Upper lobe of right lung (tissue), 1 donor: ENCODE data around the gene NR2F2. TPM values are rescaled to one million over a fixed set of nuclear protein-coding genes. Genes with fewer than 3 reads are reported as not detected.

Experiments used
- ATAC-seq: fragments of 200-7000 bp; cut with Tn5 transposase; one replicate; pipeline ENCODE4 v1.9.1; 2020; ENCODE audit warnings: mild to moderate bottlenecking, moderate library complexity
- DNase-seq: peaks from one replicate; pipeline ENCODE4 v3.0.0-alpha.2; 2020
- H3K27ac ChIP-seq: fragments of 200-600 bp; one replicate; pipeline ENCODE4 v1.8.0; 2022
- H3K27me3 ChIP-seq: fragments of 200-600 bp; one replicate; pipeline ENCODE4 v1.8.0; 2022; ENCODE audit warnings: mild to moderate bottlenecking
- H3K36me3 ChIP-seq: fragments of 200-600 bp; one replicate; pipeline ENCODE4 v1.8.0; 2022
- H3K4me1 ChIP-seq: fragments of 200-600 bp; one replicate; pipeline ENCODE4 v1.8.0; 2022
- H3K4me3 ChIP-seq: fragments of 200-600 bp; one replicate; pipeline ENCODE4 v1.8.0; 2022; ENCODE audit warnings: mild to moderate bottlenecking
- H3K9me3 ChIP-seq: fragments of 200-600 bp; one replicate; pipeline ENCODE4 v1.8.0; 2022
- intact Hi-C: fragments of 100-400 bp; cut with DNase I; formaldehyde crosslinking; loops from one replicate; pipeline ENCODE4 v1.11.0; 2022
- total RNA-seq: library from RNA; stranded (reverse); fragmentation: NEBNext Ultra II Directional; extraction: Animal tissue kit (Norgen Biotek cat#: 25700); gene quantifications from one replicate; pipeline ENCODE4 v1.2.1, GENCODE V29; 2021
- TF ChIP-seq, protein P1 (sequence below): fragments of 200-600 bp; IDR thresholded peaks from one replicate; pipeline ENCODE4 v1.8.0; 2022; ENCODE audit warnings: antibody characterized with exemption
- donor health status: DM: no; HTN: yes; CAD: no; lungs with severe emphysema.

NR2F2 gene
- total RNA-seq, 1 donor from 2014 or later, result 88.1 TPM

DNA sequence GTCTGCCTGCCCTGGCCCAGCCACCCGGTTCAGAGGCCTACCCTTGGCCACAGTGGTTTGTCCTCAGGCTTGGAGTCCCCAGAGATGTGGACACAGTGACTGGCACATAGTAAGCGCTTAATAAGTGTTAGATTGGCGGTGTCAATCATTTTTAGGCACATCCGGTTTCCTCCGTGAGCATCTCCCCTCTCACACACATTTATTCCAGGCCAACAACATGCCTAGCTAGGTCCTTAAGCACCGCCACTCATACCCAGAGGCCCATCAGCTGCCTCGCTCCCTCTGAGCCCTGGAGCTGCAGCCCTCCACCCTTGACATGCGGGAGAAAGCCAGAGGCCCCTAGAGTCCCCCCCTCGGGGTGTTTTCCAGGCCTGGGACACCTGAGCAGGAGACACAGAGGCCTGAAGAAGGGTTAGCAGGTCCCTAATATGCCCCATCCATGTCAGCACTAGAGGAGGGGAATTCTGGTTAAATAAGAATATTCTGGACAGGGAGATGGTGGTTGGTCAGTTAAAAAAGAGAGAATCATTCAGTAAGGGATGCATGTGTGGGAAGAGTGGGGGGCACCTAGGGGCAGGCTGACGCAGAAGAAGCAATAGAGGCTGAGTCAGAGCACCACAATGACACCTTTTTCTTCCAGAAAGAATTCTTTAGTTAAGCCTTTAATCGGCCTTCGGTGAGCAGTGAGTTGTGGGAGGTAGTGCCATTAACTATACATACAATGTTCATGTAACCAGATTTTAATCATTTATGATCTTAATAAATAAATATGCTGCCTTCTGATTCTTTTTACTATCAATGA is 22.3 kb downstream of the NR2F2 start:
- no peak for ATAC-seq
- Histone ChIP-seq H3K36me3 (no peaks in the 10 kb centered on the region), H3K4me1 (peaks cover 15% of the 10 kb centered on the region), H3K27ac (peak overlapping the region; percentile 84), H3K27me3 (peaks cover 39% of the 10 kb centered on the region), H3K9me3 (no peaks in the 10 kb centered on the region), H3K4me3 (peak overlapping the region; percentile 55)
- TF ChIP-seq, protein P1, sequence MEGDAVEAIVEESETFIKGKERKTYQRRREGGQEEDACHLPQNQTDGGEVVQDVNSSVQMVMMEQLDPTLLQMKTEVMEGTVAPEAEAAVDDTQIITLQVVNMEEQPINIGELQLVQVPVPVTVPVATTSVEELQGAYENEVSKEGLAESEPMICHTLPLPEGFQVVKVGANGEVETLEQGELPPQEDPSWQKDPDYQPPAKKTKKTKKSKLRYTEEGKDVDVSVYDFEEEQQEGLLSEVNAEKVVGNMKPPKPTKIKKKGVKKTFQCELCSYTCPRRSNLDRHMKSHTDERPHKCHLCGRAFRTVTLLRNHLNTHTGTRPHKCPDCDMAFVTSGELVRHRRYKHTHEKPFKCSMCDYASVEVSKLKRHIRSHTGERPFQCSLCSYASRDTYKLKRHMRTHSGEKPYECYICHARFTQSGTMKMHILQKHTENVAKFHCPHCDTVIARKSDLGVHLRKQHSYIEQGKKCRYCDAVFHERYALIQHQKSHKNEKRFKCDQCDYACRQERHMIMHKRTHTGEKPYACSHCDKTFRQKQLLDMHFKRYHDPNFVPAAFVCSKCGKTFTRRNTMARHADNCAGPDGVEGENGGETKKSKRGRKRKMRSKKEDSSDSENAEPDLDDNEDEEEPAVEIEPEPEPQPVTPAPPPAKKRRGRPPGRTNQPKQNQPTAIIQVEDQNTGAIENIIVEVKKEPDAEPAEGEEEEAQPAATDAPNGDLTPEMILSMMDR, result no peak
- intact Hi-C loops, result no loop called here
- no peak for DNase-seq

DNA sequence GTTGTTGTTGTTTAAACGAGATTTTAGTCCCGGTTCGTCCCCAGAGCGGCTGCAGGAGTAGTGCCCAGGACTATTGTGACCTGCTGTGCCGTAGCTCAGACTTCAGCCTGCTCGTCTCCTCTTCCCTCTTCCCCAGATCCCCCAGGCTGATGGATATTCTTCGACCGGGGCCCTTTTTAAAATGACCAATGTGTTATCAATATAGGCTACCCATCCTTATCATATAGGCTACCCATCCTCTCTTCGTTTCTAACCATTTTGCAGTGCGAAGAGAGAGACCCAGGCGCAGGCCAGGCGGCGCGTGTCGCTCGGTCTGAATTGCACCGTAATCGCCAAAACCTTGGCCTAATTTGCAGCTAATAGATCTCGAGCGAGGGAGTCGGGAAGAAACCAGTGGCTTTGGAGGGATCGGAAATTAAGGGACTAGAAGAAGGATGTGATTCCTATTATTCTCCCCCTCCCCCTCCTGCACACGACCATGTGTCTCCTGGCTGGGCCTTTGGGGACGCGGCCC is 23.0 kb downstream of the NR2F2 start:
- Histone ChIP-seq H3K36me3 (no peaks in the 10 kb centered on the region), H3K4me3 (peak overlapping the region; percentile 55), H3K9me3 (no peaks in the 10 kb centered on the region), H3K27ac (peak overlapping the region; percentile 84), H3K27me3 (peaks cover 46% of the 10 kb centered on the region), H3K4me1 (peaks cover 15% of the 10 kb centered on the region)
- intact Hi-C loops, result no loop called here
- ATAC-seq (no peak), DNase-seq (no peak)
- TF ChIP-seq, protein P1, result no peak

DNA sequence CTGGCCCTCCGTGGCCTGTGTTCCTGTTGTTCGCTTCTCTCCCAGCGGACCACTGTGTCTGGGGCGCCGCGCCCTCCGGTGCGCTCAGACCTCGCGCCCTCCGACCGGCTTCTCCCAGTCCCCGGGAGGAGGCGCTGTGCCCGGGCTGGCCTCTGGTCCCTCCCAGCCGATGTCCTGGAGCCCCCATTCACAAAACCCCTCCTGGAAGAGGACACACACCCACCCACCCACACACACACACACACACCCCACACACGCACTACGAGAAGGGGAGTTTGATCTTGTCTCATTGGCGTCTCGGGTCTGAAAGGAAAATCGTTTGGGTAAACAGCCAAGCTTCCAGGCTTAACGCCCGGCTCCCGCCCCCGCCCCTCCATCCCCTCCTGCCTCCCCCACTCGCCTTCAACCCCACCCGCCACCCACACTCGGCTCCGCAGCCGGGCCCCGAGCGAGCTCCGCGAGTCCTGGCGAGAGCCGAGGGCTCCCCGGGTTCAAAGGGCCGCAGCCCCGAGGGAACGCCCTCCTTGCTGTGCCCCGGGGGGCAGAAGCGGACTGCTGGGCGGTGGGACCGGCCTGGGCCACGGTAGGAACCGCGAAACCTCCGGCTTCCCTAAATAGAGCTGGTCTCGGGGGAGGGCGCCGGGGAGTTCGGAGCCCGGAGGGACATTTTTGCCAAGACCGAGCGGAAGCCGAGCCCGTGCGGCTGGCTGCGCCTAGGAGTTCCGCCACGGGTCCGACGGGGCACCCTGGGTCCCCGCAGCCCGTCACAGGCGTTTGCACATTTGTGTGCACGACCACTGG is 23.6 kb downstream of the NR2F2 start:
- peaks cover 15% of the 10 kb centered on the region for H3K4me1 ChIP-seq
- no peak for DNase-seq
- peak overlapping the region; percentile 55 for H3K4me3 ChIP-seq
- no peaks in the 10 kb centered on the region for H3K36me3 ChIP-seq
- H3K27me3 ChIP-seq, result peaks cover 52% of the 10 kb centered on the region
- TF ChIP-seq, protein P1, result peak; percentile 48
- no peaks in the 10 kb centered on the region for H3K9me3 ChIP-seq
- intact Hi-C loops, result no loop called here
- H3K27ac ChIP-seq, result peak overlapping the region; percentile 84
- peak; percentile 36 for ATAC-seq

DNA sequence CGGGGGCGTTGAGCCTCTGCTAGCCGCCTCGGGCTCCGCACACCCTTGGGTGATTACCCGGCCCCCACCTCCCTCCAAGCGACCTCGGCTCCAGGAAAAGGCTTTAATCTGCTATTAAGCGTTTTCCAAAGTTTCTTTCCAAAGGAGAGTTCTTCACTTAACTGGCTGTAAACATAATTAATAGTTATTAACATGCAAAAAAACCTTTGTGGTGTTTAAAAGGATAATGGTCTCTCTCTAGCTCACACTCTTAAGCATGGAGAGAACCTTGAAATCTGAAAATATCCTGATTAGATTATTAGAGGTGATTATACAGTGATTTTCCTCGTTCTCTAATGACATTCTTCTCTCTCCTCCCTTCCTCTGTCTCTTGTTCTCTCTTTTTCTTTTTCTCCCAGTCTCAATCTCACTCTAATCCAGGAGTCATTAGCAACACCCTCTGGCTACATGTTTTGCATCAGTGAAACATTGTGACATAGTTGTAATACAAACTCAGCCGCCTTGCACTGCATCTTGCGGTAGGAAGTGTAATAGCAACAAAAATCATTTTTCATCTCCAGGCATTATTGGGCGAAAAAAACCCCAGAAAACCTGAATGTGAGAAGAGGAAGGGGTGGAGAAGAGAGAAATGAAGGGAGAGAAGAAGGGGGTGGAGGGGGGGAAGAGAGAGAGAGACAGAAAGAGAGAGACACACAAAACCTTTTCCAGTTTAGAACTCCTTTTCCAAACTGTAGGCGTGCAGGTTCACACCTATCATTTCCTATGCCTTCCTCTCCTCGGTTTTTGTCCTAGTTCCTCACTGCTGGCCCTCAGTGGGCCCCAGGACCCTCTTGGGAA is 24.4 kb downstream of the NR2F2 start:
- intact Hi-C loops, result no loop called here
- H3K27me3 ChIP-seq, result peaks cover 60% of the 10 kb centered on the region

More for the DNA sequence above, 24.4 kb downstream of the NR2F2 start:
- Histone ChIP-seq H3K36me3 (no peaks in the 10 kb centered on the region), H3K4me3 (peak overlapping the region; percentile 55), H3K4me1 (peaks cover 18% of the 10 kb centered on the region), H3K27ac (peak overlapping the region; percentile 84), H3K9me3 (no peaks in the 10 kb centered on the region)
- no peak for DNase-seq
- ATAC-seq, result no peak
- TF ChIP-seq, protein P1, result peak; percentile 36
